ENCODE data around the gene TULP1.

TULP1 gene

GRCh38 chr6:35481226-35481625 is 31.5 kb downstream of the TULP1 start:
- in situ Hi-C loops (cut with HindIII; ENCODE audit: low sequenced_read_pairs) = no loop called here
- no peak for DNase-seq (ENCODE audit: low read depth, low spot score)
- H3K4me3 ChIP-seq (ENCODE audit: low read depth, low read length) = no peak overlapping the region
- TF ChIP-seq CTCF (IDR thresholded peaks at IDR 0.05; ENCODE audit: low read depth, low read length) = no peak

- TF ChIP-seq CTCF (IDR thresholded peaks at IDR 0.05; ENCODE audit: low read depth, low read length) = no peak
- in situ Hi-C loops (cut with HindIII; ENCODE audit: low sequenced_read_pairs) = no loop called here
- H3K4me3 ChIP-seq (ENCODE audit: low read depth, low read length) = no peak overlapping the region
- DNase-seq (ENCODE audit: low read depth, low spot score) = no peak
Measured at GRCh38 chr6:35480176-35480575, 32.5 kb downstream of the TULP1 start.

- in situ Hi-C loops (cut with HindIII; ENCODE audit: low sequenced_read_pairs) = no loop called here
- no peak for TF ChIP-seq CTCF (IDR thresholded peaks at IDR 0.05; ENCODE audit: low read depth, low read length)
- no peak for DNase-seq (ENCODE audit: low read depth, low spot score)
- H3K4me3 ChIP-seq (ENCODE audit: low read depth, low read length) = no peak overlapping the region
Measured at GRCh38 chr6:35478259-35478658, 34.4 kb downstream of the TULP1 start.

- in situ Hi-C loops (cut with HindIII; ENCODE audit: low sequenced_read_pairs) = no loop called here
- TF ChIP-seq CTCF (IDR thresholded peaks at IDR 0.05; ENCODE audit: low read depth, low read length) = no peak
- no peak overlapping the region for H3K4me3 ChIP-seq (ENCODE audit: low read depth, low read length)
- DNase-seq (ENCODE audit: low read depth, low spot score) = no peak
Measured at GRCh38 chr6:35477551-35478179, 35.0 kb downstream of the TULP1 start.

- no peak for DNase-seq (ENCODE audit: low read depth, low spot score)
- TF ChIP-seq CTCF (IDR thresholded peaks at IDR 0.05; ENCODE audit: low read depth, low read length) = no peak
- no peak overlapping the region for H3K4me3 ChIP-seq (ENCODE audit: low read depth, low read length)
- in situ Hi-C loops (cut with HindIII; ENCODE audit: low sequenced_read_pairs) = no loop called here
Measured at GRCh38 chr6:35477028-35477427, 35.7 kb downstream of the TULP1 start.

- no peak overlapping the region for H3K4me3 ChIP-seq (ENCODE audit: low read depth, low read length)
- TF ChIP-seq CTCF (IDR thresholded peaks at IDR 0.05; ENCODE audit: low read depth, low read length) = no peak
- in situ Hi-C loops (cut with HindIII; ENCODE audit: low sequenced_read_pairs) = no loop called here
- no peak for DNase-seq (ENCODE audit: low read depth, low spot score)
Measured at GRCh38 chr6:35476004-35476403, 36.7 kb downstream of the TULP1 start.

GRCh38 chr6:35475573-35475972 is 37.1 kb downstream of the TULP1 start:
- in situ Hi-C loops (cut with HindIII; ENCODE audit: low sequenced_read_pairs) = no loop called here
- H3K4me3 ChIP-seq (ENCODE audit: low read depth, low read length) = no peak overlapping the region
- DNase-seq (ENCODE audit: low read depth, low spot score) = no peak
- TF ChIP-seq CTCF (IDR thresholded peaks at IDR 0.05; ENCODE audit: low read depth, low read length) = no peak

All from astrocyte of the spinal cord (primary cell).